Measurements from ENCODE around the gene MUC5AC. TPM values are rescaled to one million over a fixed set of nuclear protein-coding genes. Genes with fewer than 3 reads are reported as not detected.

The MUC5AC gene
- total RNA-seq, 2 experiments from 2014 or later: not detected

DNA sequence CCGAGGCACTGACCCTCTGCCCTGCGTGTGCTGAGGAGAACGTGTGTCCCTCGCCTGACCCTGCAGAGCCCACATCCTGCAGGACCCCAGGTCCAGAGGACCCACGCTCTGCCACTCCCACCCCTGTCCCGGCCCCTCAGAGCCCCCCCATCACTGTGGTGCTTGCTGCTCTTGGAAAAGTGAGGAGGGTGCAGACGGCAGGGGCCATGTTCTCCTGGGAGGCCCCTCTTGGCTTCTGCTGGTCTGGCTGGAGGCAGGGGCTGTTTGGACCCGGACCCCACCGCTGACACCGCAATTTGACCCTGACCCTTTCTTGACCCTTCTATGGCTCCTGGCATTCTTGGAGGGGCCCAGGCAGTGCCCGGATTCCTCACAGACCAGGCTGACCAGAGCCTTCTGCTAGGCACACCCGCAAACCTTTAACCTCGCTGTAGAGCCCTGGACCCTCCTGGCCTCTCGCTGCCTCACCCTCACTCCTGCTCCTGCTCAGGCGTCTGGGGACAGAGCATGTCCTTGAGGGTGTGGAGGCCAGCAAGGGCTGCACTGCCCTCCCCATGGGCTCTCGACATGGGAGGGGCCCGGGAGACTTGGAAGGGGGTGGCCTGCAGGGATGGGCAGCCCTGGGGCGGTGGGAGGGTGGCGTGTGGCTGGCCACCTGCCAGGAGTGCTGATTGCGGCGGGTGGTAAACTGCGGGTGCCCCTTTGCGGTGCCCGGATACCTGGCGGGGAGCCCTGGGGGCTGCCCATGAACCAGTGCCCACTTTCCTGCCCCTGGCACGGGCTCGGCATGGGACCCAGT is 37.0 kb upstream of the MUC5AC start:
- Histone ChIP-seq H3K79me2 (ENCODE audit: insufficient read depth, low read depth, low read length) (no peaks in the 10 kb centered on the region), H3K9me2 (ENCODE audit: insufficient read depth, low read length) (no peaks in the 10 kb centered on the region), H3K4me1 (ENCODE audit: insufficient read depth, low read length, poor library complexity, severe bottlenecking) (no peaks in the 10 kb centered on the region), H3K9me3 (ENCODE audit: low read length) (no peaks in the 10 kb centered on the region), H4K20me1 (ENCODE audit: insufficient read depth, low read length) (no peaks in the 10 kb centered on the region), H3K4me2 (ENCODE audit: low read length) (no peak overlapping the region), H3K27ac (ENCODE audit: low read depth, low read length, poor library complexity, severe bottlenecking) (no peak overlapping the region), H3K36me3 (ENCODE audit: insufficient read depth, low read length) (no peaks in the 10 kb centered on the region), H3K4me3 (ENCODE audit: low read depth, low read length, poor library complexity, severe bottlenecking) (no peak overlapping the region), H2AFZ (ENCODE audit: low read length) (no peak overlapping the region)
- TF ChIP-seq CTCF (conservative IDR thresholded peaks at IDR 0.05; ENCODE audit: low read length) (no peak), EZH2phosphoT487 (IDR thresholded peaks at IDR 0.05; ENCODE audit: borderline replicate concordance, low read depth, low read length) (no peak)
- POLR2A ChIA-PET: no interaction called here
- DNase-seq (ENCODE audit: low spot score): no peak
- intact Hi-C loops (cut with micrococcal nuclease; ENCODE audit: unreplicated experiment): no loop called here
- BruUV-seq (replicated peaks): no TSS peak
- CTCF ChIA-PET (ENCODE audit: unreplicated experiment): no interaction called here

DNA sequence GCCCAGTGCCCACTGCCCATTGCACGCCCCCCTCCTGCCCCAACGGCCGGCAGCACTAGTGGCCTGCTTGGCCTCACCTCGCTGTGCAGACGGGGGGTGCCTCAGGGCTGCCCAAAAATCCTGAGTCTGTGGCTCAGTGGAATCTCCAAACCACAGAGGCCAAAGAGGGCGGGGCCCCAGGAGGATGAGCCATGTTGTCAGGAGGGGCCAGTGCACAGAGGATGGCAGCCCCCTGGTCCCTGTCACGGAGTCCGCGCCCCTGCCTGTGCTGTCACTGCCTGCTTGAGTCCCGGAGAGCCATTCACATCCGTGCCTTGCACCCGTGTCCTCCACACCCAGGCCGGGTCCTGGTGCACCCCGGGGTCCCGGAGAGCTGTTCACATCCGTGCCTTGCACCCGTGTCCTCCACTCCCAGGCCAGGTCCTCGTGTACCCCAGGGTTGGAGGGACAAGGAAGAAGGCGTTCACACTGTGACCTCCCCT is 36.4 kb upstream of the MUC5AC start:
- intact Hi-C loops (cut with micrococcal nuclease; ENCODE audit: unreplicated experiment): no loop called here
- no peaks in the 10 kb centered on the region for H3K9me3 ChIP-seq (ENCODE audit: low read length)
- no peak overlapping the region for H3K27ac ChIP-seq (ENCODE audit: low read depth, low read length, poor library complexity, severe bottlenecking)
- H3K4me1 ChIP-seq (ENCODE audit: insufficient read depth, low read length, poor library complexity, severe bottlenecking): no peaks in the 10 kb centered on the region
- H3K4me3 ChIP-seq (ENCODE audit: low read depth, low read length, poor library complexity, severe bottlenecking): no peak overlapping the region
- ChIA-PET POLR2A (no interaction called here), CTCF (ENCODE audit: unreplicated experiment) (no interaction called here)
- TF ChIP-seq CTCF (conservative IDR thresholded peaks at IDR 0.05; ENCODE audit: low read length): no peak
- no peak for TF ChIP-seq EZH2phosphoT487 (IDR thresholded peaks at IDR 0.05; ENCODE audit: borderline replicate concordance, low read depth, low read length)
- no peak overlapping the region for H3K4me2 ChIP-seq (ENCODE audit: low read length)
- H4K20me1 ChIP-seq (ENCODE audit: insufficient read depth, low read length): no peaks in the 10 kb centered on the region
- DNase-seq (ENCODE audit: low spot score): no peak
- no peaks in the 10 kb centered on the region for H3K36me3 ChIP-seq (ENCODE audit: insufficient read depth, low read length)
- H3K79me2 ChIP-seq (ENCODE audit: insufficient read depth, low read depth, low read length): no peaks in the 10 kb centered on the region
- H3K9me2 ChIP-seq (ENCODE audit: insufficient read depth, low read length): no peaks in the 10 kb centered on the region
- no TSS peak for BruUV-seq (replicated peaks)
- H2AFZ ChIP-seq (ENCODE audit: low read length): no peak overlapping the region

All from OCI-LY7 (cell line).